SK-MEL-5 (cell line): ENCODE data around the gene IQGAP3. TPM values are rescaled to one million over a fixed set of nuclear protein-coding genes. Genes with fewer than 3 reads are reported as not detected.

Experiments
- DNase-seq: peaks from one replicate; pipeline ENCODE4 v3.0.0-alpha.2; 2016; ENCODE audit warnings: low read depth, low spot score
- in situ Hi-C: cut with HindIII; loops from 2 replicates; pipeline ENCODE4 v1.10.0; 2016; ENCODE audit warnings: low sequenced_read_pairs, high pct_unique_total_duplicates, low pct_unique_long_range_greater_than_20kb
- total RNA-seq: library from RNA; depleted of rRNA; stranded (reverse); fragments of >200 nt; shearing (Covaris generic); gene quantifications from 2 replicates; pipeline ENCODE4 v1.2.3, GENCODE V29; 2014

Gene IQGAP3
- total RNA-seq, 1 experiment from 2014 or later, result 10.3 TPM

- peak; percentile 83 for DNase-seq
- in situ Hi-C loops, result no loop called here
Measured at GRCh38 chr1:156583821-156584622, 11.7 kb upstream of the IQGAP3 start.

DNA sequence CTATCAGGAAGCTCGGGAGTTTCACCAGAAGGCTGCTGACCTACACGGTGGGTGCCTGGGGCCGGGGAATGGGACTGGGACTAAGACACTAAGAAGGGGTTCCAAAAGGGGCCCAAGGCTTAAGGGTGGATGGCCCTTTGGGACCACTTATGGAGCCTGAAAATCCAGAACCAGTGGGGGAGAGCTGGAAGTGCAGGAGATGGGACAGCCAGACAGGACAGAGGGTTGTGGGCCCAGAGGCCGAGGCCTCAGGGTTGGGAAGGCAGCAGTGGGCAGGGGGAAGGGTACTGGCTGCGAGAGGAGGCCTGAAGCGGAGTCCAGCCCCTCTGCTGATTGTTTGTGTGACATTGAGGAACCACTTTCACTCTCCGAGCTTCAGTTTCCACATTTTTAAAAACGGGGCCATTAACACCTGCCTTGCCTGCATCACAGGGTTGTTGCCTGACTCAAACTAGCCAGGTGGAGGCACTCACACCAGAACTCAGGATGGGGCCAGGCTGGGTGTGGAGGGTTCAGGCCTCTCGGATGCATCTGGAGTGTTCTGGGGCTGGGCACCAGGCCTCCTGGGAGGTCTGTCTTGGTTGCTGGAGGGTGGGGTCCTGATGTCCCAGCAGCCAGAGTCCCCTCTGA lies 10.1 kb upstream of the IQGAP3 start:
- no peak for DNase-seq
- in situ Hi-C loops, result no loop called here

- no peak for DNase-seq
- in situ Hi-C loops, result no loop called here
Measured at GRCh38 chr1:156581661-156582387, 9.5 kb upstream of the IQGAP3 start.

GRCh38 chr1:156579472-156579871 lies 7.1 kb upstream of the IQGAP3 start, which contains the start of gene TTC24:
TSS of gene TTC24 (plus strand) at chr1:156579723. CDS start at chr1:156581365, 1,642 bp downstream.
- DNase-seq, result no peak
- in situ Hi-C loops, result no loop called here

DNA sequence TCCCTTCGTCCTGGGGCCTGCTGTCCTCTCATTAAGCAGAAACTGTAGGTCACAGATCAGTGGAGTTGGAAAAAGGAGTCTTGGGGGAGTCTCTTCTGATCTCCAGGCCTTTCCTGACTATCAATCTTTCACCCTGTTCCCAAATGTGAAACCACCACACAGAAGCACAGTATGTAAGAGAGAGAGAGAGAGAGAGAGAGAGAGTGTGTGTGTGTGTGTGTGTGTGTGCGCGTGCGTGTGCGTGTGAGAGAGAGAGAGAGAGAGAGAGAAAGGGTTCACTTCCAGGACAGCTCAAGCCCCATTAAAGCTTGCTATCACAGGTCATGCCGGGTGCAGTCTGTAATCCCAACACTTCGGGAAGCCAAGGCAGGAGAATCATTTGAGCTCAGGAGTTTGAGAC lies 5.7 kb upstream of the IQGAP3 start:
- no peak for DNase-seq
- in situ Hi-C loops, result no loop called here

DNA sequence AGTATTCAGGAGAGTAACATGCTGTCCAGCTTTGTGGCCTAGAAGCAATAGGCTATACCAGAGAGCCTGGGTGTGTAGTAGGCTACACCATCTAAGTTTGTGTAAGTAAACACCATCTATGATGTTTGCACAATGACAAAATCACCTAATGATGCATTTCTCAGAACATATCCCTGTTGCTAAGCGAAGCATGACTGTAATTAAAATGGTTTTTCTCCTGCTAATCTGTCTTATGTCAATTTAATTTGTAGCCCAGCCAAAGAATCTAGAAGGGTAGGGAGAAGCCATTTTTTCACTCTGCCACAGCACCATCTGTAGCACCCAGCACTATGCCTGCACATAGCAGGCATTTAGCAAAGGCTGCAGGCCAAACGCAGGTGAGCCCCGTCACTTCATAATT lies 5.2 kb upstream of the IQGAP3 start:
- in situ Hi-C loops, result no loop called here
- no peak for DNase-seq

DNA sequence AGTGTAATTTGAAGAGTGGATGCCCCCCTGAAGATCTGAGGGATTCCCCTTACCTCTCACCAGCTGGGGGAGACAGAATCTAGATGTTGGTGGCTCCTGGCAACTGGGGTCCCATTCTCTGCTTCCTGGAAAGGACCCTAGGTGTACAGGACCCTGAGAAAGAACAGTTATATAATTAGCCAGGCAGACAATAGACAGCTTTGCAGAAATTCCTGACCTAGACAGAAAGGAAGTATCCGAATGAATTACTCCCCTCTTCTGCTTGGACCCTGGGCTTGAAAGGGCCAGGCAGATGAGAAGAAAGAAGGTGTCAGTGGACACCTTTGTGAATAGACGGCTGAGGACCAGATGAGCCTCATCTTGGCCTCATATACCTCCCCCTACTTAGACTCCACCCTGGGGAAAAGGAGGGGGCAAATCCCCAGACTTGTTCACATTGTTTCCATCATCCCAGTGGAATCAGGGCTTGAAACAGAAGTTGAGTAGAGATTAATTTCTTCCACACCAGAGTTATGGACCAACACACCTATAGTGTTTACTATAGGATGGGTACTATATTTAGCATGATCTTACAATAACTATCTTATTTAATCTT lies 1.8 kb upstream of the IQGAP3 start:
- in situ Hi-C loops, result no loop called here
- DNase-seq, result no peak

GRCh38 chr1:156572663-156573018 lies 276 bp upstream of the IQGAP3 start:
- in situ Hi-C loops, result no loop called here
- DNase-seq, result no peak

DNA sequence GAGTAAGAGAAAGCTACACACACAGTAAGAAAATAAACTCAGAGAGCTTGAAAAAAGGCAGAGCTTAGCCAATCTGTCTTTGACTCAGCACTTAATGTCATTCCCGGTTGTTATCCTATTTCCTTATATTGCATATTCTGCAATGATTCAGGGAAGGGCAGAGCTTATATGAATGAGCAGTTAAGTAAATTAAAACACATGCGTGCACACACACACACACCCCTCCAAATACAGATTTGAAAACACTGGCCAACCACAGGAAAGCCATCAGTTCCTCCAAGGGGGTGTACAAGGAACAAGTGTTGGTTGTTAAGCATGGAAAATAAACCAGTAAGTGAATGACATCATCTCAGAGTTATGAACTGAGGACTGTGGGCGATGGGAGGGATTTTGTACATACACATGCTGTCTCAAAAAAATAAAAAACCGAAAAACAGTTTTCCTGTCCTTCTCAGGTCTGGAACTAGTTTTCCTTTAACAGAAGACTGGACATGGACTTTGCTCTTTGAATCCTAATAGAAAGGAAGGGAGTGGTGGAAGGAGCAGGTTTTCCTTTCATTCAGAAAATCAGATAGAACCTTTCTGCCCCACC lies 1.0 kb downstream of the IQGAP3 start:
- DNase-seq, result no peak
- in situ Hi-C loops, result no loop called here

DNA sequence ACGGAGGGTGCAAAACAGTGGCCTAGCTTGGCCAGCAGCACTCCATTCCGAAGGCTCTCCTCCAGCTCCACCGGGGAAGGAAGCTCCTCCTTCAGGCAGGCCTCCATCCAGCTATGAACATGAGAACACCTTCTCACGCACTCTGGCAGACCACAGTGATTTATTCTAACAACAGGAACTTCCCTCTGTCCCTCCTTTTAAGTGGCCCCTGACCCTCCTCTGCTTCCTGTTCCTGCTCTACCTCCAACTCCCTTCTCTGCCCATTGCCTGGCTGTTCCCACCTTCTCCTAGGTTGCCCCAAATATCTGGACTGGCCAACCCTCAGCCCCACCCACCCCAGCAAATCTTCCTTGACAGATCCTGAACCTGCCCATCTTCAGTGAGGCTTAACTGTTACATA lies 5.9 kb downstream of the IQGAP3 start:
- in situ Hi-C loops, result no loop called here
- no peak for DNase-seq

DNA sequence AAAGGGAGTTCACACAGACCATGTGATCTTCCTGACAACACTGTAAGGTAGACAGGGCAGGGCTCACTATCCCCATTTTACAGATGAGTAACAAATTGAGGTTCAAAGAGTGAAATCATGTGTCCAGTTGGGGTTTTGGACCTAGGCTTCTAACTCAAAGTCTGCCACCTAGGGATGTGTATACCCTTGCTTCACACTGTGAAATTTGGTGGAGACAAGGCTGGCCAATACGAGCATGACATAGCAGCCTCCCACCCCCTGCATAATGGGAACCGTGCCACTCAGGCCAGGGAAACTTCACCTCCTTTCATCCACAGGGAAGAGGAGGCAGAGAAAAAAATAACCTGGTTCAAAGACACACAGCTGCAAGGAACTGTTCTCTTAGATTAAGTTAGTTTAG lies 6.8 kb downstream of the IQGAP3 start:
- in situ Hi-C loops, result no loop called here
- DNase-seq, result peak; percentile 14

GRCh38 chr1:156560585-156561163 lies 11.7 kb downstream of the IQGAP3 start:
- DNase-seq, result no peak
- in situ Hi-C loops, result no loop called here

DNA sequence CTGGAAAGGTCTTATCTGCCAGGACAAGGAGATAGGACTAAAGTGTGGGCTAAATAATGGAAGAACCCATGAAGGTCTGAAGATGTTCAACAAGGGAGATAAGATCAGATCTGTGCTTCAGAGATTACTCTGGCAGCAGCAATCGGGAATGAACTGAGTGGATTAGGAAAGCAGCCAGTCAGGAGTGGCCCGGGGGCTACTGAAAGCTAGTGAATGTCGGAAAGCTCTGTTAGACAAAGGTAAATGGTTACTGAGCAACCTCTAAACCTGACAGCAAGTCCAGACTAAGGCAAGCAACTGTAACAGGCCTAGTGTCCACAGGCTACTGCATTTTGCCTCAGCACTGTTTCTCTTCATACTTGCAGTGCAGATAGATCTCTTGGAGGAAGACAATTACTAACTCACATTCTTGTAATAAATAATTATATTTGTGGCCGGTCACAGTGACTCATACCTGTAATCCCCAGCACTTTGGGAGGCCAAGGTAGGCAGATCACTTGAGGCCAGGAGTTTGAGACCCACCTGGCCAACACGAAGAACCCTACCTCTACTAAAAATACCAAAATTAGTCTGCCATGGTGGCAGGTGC lies 12.5 kb downstream of the IQGAP3 start:
- in situ Hi-C loops, result no loop called here
- DNase-seq, result no peak

- DNase-seq, result no peak
- in situ Hi-C loops, result no loop called here
Measured at GRCh38 chr1:156559086-156559796, 13.1 kb downstream of the IQGAP3 start.

- no peak for DNase-seq
- in situ Hi-C loops, result no loop called here
Measured at GRCh38 chr1:156556354-156556753, 16.0 kb downstream of the IQGAP3 start.

- in situ Hi-C loops, result no loop called here
- DNase-seq, result no peak
Measured at GRCh38 chr1:156555715-156556114, 16.6 kb downstream of the IQGAP3 start.

GRCh38 chr1:156554971-156555370 lies 17.4 kb downstream of the IQGAP3 start:
- in situ Hi-C loops, result no loop called here
- no peak for DNase-seq
